ENCODE results near the gene OR1Q1. TPM values are rescaled to one million over a fixed set of nuclear protein-coding genes. Genes with fewer than 3 reads are reported as not detected.
"Not testable (repeated sequence)": the region's sequence is repeated elsewhere in the genome, so short reads cannot be mapped to it uniquely, and the experiment has no call there.

The OR1Q1 gene
- total RNA-seq, 2 donors from 2014 or later = not detected

GRCh38 chr9:122580360-122580759 lies 34.2 kb upstream of the OR1Q1 start:
- H3K4me3 ChIP-seq = no peak overlapping the region
- TF ChIP-seq, protein P1, sequence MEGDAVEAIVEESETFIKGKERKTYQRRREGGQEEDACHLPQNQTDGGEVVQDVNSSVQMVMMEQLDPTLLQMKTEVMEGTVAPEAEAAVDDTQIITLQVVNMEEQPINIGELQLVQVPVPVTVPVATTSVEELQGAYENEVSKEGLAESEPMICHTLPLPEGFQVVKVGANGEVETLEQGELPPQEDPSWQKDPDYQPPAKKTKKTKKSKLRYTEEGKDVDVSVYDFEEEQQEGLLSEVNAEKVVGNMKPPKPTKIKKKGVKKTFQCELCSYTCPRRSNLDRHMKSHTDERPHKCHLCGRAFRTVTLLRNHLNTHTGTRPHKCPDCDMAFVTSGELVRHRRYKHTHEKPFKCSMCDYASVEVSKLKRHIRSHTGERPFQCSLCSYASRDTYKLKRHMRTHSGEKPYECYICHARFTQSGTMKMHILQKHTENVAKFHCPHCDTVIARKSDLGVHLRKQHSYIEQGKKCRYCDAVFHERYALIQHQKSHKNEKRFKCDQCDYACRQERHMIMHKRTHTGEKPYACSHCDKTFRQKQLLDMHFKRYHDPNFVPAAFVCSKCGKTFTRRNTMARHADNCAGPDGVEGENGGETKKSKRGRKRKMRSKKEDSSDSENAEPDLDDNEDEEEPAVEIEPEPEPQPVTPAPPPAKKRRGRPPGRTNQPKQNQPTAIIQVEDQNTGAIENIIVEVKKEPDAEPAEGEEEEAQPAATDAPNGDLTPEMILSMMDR (IDR thresholded peaks at IDR 0.05) = no peak
- no peak for TF ChIP-seq POLR2A (IDR thresholded peaks at IDR 0.05)
- H3K27me3 ChIP-seq = peaks cover 0 to 3% of the 10 kb centered on the region in 2 donors
- DNase-seq (no peak), ATAC-seq (no peak)
- no peaks in the 10 kb centered on the region for H3K4me1 ChIP-seq
- H3K36me3 ChIP-seq (replicated peaks in 1 of 2; ENCODE audit: insufficient read depth in 1 of 2, low read depth in 2 of 2) = no peaks in the 10 kb centered on the region
- H3K9me3 ChIP-seq = no peaks in the 10 kb centered on the region
- H3K27ac ChIP-seq = no peak overlapping the region
- WGBS, 2 donors = 80 to 82% methylated on average over 3 of the region's 3 CpGs
- intact Hi-C loops (cut with DNase I) = no loop called here

DNA sequence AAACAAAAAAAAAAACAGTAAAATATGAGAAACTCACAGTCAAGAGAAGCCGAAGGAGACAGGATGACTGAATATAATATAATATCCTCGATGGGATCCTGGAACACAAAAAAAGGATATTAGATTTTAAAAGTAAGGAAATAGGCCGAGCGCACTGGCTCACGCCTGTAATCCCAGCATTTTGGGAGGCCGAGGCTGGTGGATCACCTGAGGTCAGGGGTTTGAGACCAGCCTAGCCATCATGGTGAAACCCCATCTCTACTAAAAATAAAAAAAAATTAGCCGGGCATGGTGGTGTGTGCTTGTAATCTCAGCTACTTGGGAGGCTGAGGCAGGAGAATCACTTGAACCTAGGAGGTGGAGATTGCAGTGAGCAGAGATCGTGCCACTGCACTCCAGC lies 31.3 kb upstream of the OR1Q1 start, which contains the start of gene OR1L8:
Gene OR1L8, minus strand, starts transcription at position 101 of the 400 bp plus-strand sequence. CDS start 14,907 bp downstream, outside the sequence.
- ATAC-seq; H3K9me3 ChIP-seq; H3K4me3 ChIP-seq; DNase-seq; H3K4me1 ChIP-seq; intact Hi-C loops (cut with DNase I); H3K27me3 ChIP-seq; H3K36me3 ChIP-seq (replicated peaks in 1 of 2; ENCODE audit: insufficient read depth in 1 of 2, low read depth in 2 of 2); H3K27ac ChIP-seq: not testable (repeated sequence)
- WGBS, 2 donors = 77 to 83% methylated on average over 8 of the region's 8 CpGs

GRCh38 chr9:122605691-122606090 lies 8.8 kb upstream of the OR1Q1 start:
- TF ChIP-seq POLR2A (IDR thresholded peaks at IDR 0.05) = no peak
- TF ChIP-seq, protein P1 (IDR thresholded peaks at IDR 0.05) = no peak
- Histone ChIP-seq H3K9me3 (no peaks in the 10 kb centered on the region), H3K27ac (no peak overlapping the region), H3K4me3 (no peak overlapping the region), H3K27me3 (no peaks in the 10 kb centered on the region), H3K4me1 (no peaks in the 10 kb centered on the region), H3K36me3 (replicated peaks in 1 of 2; ENCODE audit: insufficient read depth in 1 of 2, low read depth in 2 of 2) (no peaks in the 10 kb centered on the region)
- intact Hi-C loops (cut with DNase I) = no loop called here
- no peak for ATAC-seq
- DNase-seq = no peak
- 21 to 37% methylated on average over 1 of the region's 1 CpG for WGBS, 2 donors

DNA sequence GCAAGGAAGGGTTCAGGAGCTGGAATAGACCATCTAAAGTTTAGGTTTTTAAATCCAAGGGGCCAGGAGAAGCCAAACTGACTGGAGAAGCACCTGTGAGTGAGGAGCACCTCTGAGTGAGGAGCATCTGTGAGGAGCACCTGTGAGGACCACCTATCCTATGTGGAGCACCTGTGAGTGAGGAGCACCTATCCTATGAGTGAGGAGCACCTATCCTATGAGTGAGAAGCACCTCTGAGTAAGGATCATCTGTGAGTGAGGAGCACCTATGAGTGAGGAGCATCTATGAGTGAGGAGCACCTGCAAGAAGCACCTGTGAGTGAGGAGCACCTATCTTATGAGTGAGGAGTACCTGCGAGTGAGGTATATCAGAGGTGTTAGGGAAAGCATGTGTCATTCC lies 8.0 kb upstream of the OR1Q1 start:
- H3K27me3 ChIP-seq = no peaks in the 10 kb centered on the region
- intact Hi-C loops (cut with DNase I) = no loop called here
- H3K9me3 ChIP-seq = no peaks in the 10 kb centered on the region
- H3K4me3 ChIP-seq = no peak overlapping the region
- TF ChIP-seq, protein P1 (IDR thresholded peaks at IDR 0.05) = no peak
- TF ChIP-seq POLR2A (IDR thresholded peaks at IDR 0.05) = no peak
- H3K27ac ChIP-seq = no peak overlapping the region
- H3K36me3 ChIP-seq (replicated peaks in 1 of 2; ENCODE audit: insufficient read depth in 1 of 2, low read depth in 2 of 2) = no peaks in the 10 kb centered on the region
- ATAC-seq = no peak
- 27 to 58% methylated on average over 1 of the region's 1 CpG for WGBS, 2 donors
- DNase-seq = no peak
- no peaks in the 10 kb centered on the region for H3K4me1 ChIP-seq

DNA sequence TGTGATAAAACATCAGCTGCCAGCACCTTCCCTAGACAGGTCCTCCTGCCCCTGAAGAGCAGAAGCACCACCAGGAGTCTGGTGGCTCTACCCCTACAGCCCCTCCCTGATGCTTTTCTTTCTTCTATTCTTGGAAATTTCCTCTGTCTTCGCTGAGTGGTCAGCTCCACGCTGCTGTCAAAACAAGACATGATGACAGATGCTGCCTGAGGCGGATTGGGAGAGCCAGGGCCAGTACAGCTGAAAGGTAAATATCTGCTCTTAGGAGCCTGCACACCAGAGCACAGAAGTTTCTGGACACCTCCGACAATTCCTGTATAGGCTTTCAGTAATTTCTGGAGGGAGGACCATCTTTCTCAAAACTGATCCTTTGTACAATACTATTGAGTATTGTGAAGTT lies 4.7 kb upstream of the OR1Q1 start:
- Histone ChIP-seq H3K4me3 (no peak overlapping the region), H3K9me3 (no peaks in the 10 kb centered on the region), H3K4me1 (no peaks in the 10 kb centered on the region), H3K36me3 (replicated peaks in 1 of 2; ENCODE audit: insufficient read depth in 1 of 2, low read depth in 2 of 2) (no peaks in the 10 kb centered on the region), H3K27ac (no peak overlapping the region), H3K27me3 (no peaks in the 10 kb centered on the region)
- TF ChIP-seq POLR2A (IDR thresholded peaks at IDR 0.05) = no peak
- TF ChIP-seq, protein P1 (IDR thresholded peaks at IDR 0.05) = no peak
- intact Hi-C loops (cut with DNase I) = no loop called here
- 69 to 72% methylated on average over 4 of the region's 4 CpGs for WGBS, 2 donors
- DNase-seq = no peak
- no peak for ATAC-seq
